CD1c-positive myeloid dendritic cell (primary cell): ENCODE measurements around the gene FAM236C.
"Not testable (repeated sequence)": the region's sequence is repeated elsewhere in the genome, so short reads cannot be mapped to it uniquely, and the experiment has no call there.

Source experiments
- DNase-seq: peaks from one replicate; pipeline ENCODE4 v3.0.0-alpha.2; 2016; ENCODE audit errors: extremely low spot score

FAM236C gene

GRCh38 chrX:72912315-72912714 lies at the start of gene FAM236C:
FAM236C (plus strand) TSS chrX:72912615; CDS start chrX:72912715, 100 bp downstream.
- not testable (repeated sequence) for DNase-seq

DNA sequence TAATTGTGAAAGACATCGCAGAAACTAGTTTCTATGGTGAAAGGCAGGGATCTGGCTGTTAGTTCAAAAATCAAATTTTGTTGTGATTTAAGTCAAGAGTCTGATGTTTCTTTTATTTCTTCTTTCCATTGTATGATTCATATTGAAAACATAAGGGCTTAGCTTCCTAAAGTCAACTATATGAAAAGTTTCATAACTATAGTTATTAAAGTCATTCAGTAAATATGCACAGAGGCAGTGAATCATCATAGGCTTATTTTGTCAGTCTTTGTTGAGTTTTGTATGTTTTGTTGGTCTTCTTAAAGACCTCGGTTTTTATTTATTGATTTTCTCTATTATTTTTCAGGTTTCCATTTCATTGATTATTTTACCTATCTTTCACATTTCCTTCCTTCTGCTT lies 29.5 kb upstream of the FAM236C start:
- DNase-seq, result not testable (repeated sequence)

GRCh38 chrX:72889740-72890139 lies 22.7 kb upstream of the FAM236C start:
- DNase-seq, result not testable (repeated sequence)

- not testable (repeated sequence) for DNase-seq
These were observed 3.7 kb downstream of the FAM236C start for GRCh38 chrX:72916096-72916495.

DNA sequence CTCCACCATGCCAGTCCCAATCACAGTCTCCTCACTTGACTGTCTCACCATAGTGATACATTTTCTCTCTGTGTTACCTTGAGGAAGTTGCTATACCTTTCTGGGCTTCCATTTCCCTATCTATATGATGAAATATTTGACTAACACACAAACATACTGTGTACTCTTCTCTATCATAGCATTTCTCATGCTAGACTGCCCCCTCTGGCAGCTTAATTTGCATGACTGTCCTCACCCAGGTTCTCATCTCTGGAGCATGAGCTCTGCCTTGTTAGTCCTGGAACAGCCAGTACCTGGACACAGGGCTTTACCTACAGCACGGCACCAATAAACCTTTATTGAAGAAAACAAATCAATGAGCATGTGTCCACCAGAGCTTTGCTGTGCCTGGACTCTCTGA lies 19.9 kb downstream of the FAM236C start:
- DNase-seq, result not testable (repeated sequence)

DNA sequence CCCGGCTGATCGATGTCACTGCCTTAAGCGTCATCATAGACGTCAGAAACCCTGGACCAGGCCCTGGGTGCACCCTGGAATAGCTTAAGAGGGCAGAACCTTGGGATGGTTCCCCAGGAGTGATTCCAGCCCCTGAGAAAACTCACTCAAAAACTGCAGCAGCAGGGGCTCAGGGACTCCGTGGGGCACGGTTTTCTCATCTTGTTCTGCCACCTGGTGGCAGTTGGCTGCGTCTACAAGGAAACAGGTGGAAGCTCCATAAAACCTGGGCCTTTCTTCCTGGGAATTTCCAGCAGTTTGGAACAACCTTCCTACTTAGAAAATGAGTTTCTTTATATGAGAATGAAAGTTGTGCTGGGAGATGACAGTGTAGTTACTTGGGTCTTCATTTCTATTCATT lies 24.0 kb downstream of the FAM236C start:
- DNase-seq, result not testable (repeated sequence)

DNA sequence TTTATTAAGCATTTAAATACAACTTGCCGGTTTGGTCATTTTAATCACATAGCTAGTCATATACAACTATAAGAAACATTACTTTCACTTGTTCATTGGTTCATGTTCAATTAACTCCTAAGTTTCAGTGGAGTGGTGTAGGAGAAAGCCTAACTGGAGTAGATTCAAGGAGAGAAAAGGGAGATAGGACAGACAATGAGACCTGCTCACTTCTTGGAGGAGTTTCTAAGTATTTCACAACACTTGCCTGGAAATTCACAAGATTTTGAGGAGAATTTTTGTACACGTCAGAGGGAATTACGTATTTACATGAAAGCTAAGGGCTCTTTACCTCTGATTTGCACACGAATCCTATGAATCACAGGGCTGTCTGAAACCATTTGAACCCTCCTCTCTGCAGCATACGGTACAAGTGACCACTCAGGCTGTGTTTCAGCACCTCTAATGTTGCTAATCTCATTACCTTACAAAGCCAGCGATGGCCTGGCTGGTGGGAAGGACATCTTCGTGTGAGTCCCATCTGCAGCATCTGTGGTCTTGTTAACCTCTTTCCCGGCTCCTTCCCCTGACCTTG lies 24.6 kb downstream of the FAM236C start:
- DNase-seq, result not testable (repeated sequence)

GRCh38 chrX:72937906-72938305 lies 25.5 kb downstream of the FAM236C start, which contains the start of gene FAM236A:
FAM236A (plus strand) TSS chrX:72938206; CDS start chrX:72938263, 57 bp downstream.
- DNase-seq, result not testable (repeated sequence)

DNA sequence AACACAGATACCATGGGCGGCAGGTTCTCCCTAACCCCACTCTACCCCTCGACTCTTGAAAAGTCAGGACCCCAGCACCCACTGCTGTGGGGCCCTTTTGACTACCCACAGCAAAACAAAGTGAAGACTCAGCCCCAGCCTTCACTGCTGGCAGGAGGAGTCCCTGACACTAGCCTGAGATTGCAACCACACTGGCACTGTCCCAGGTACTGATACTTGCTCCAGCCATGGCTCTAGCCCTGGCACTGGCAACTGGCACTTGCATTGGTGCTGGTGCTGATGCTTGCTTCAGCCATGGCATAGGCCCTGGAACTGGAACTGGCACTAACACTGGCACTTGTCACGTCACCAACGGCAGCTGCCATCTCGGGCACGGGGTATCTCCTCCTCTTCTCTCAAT lies 29.9 kb downstream of the FAM236C start:
- not testable (repeated sequence) for DNase-seq

- not testable (repeated sequence) for DNase-seq
These were observed 30.8 kb downstream of the FAM236C start for GRCh38 chrX:72943035-72943818.

DNA sequence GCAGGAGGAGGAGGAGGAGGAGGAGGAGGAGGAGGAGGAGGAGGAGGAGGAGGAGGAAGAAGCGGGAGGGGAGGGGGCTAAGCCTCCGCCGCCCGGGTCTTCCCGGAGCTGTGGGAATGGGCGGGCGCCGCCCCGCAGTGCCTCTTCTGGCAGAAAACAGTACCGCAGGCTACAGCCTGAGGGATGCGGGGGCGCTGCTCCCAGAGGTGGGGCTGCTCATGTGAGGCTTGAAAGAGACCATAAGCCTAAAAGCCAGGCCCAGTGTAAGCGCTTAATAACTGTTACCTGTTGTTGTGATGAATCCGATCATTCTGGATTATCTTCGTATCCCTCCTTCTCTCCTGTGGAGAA lies 31.4 kb downstream of the FAM236C start, which contains the start of gene DMRTC1:
Gene DMRTC1, minus strand, starts transcription at position 19 of the 351 bp plus-strand sequence. CDS start 68,143 bp downstream, outside the sequence.
- DNase-seq, result not testable (repeated sequence)

GRCh38 chrX:72959971-72960370 lies 47.6 kb downstream of the FAM236C start:
- not testable (repeated sequence) for DNase-seq
